Trophoblast cell (in vitro differentiated cells and primary cell): ENCODE results near the gene MORN1.
A peak's percentile ranks its signal among the peaks of the same experiment; 100 is the strongest.

ENCODE experiments used
- DNase-seq, 2 donors: peaks; one replicate each; pipeline ENCODE4 v3.0.0-alpha.2; 2016
- H2AFZ ChIP-seq: 2 replicates; pipeline ENCODE4 v1.6.1; 2013; ENCODE audit warnings: low read length, moderate library complexity, mild to moderate bottlenecking; ENCODE audit not compliant: insufficient read depth, poor library complexity
- H2AK5ac ChIP-seq: 2 replicates; pipeline ENCODE4 v1.6.1; 2013; ENCODE audit warnings: mild to moderate bottlenecking, low read length
- H2BK120ac ChIP-seq: 2 replicates; pipeline ENCODE4 v1.6.1; 2013; ENCODE audit warnings: low read length, mild to moderate bottlenecking, moderate library complexity; ENCODE audit not compliant: insufficient read depth, poor library complexity
- H2BK12ac ChIP-seq: 2 replicates; pipeline ENCODE4 v1.6.1; 2013; ENCODE audit warnings: mild to moderate bottlenecking, low read length, moderate library complexity
- H2BK5ac ChIP-seq: 2 replicates; pipeline ENCODE4 v1.6.1; 2013; ENCODE audit warnings: low read length, low read depth, moderate library complexity, mild to moderate bottlenecking; ENCODE audit not compliant: poor library complexity
- H3K14ac ChIP-seq: 2 replicates; pipeline ENCODE4 v1.6.1; 2013; ENCODE audit warnings: mild to moderate bottlenecking, low read length
- H3K18ac ChIP-seq: 2 replicates; pipeline ENCODE4 v1.6.1; 2013; ENCODE audit warnings: mild to moderate bottlenecking, low read length
- H3K23ac ChIP-seq: 2 replicates; pipeline ENCODE4 v1.6.1; 2013; ENCODE audit warnings: low read length
- H3K27ac ChIP-seq: 2 replicates; pipeline ENCODE4 v1.5.1; 2013; ENCODE audit warnings: low read depth, mild to moderate bottlenecking, inconsistent platforms, low read length, moderate library complexity
- H3K27me3 ChIP-seq: 2 replicates; pipeline ENCODE4 v1.6.1; 2013; ENCODE audit warnings: inconsistent platforms, mild to moderate bottlenecking, low read length, moderate library complexity; ENCODE audit not compliant: insufficient read depth
- H3K36me3 ChIP-seq, 2 experiments: 1 replicate in 1 of 2; 2 replicates in 1 of 2; pipeline ENCODE4 v1.6.1; 2013; ENCODE audit warnings: low read length in 2 of 2, mild to moderate bottlenecking in 2 of 2, moderate library complexity in 1 of 2; ENCODE audit not compliant: insufficient read depth in 2 of 2, control insufficient read depth in 1 of 2
- H3K4ac ChIP-seq: 2 replicates; pipeline ENCODE4 v1.6.1; 2013; ENCODE audit warnings: low read depth, mild to moderate bottlenecking, low read length, moderate library complexity
- H3K4me1 ChIP-seq, 2 experiments: 1 replicate in 1 of 2; 2 replicates in 1 of 2; pipeline ENCODE4 v1.6.1; 2013; ENCODE audit warnings: low read length in 2 of 2, mild to moderate bottlenecking in 2 of 2, moderate library complexity in 1 of 2; ENCODE audit not compliant: insufficient read depth in 2 of 2, control insufficient read depth in 1 of 2
- H3K4me2 ChIP-seq: 2 replicates; pipeline ENCODE4 v1.6.1; 2013; ENCODE audit warnings: inconsistent platforms, mild to moderate bottlenecking, low read length, moderate library complexity
- H3K4me3 ChIP-seq: 2 replicates; pipeline ENCODE4 v1.5.1; 2013; ENCODE audit warnings: mild to moderate bottlenecking, low read depth, low read length, inconsistent platforms
- H3K79me1 ChIP-seq: one replicate; pipeline ENCODE4 v1.6.1; 2013; ENCODE audit warnings: low read length
- H3K79me2 ChIP-seq: 2 replicates; pipeline ENCODE4 v1.6.1; 2013; ENCODE audit warnings: low read length, mild to moderate bottlenecking; ENCODE audit not compliant: control insufficient read depth, insufficient read depth, poor library complexity
- H3K9ac ChIP-seq: 2 replicates; pipeline ENCODE4 v1.6.1; 2013; ENCODE audit warnings: mild to moderate bottlenecking, low read length
- H3K9me3 ChIP-seq: 2 replicates; pipeline ENCODE4 v1.6.1; 2013; ENCODE audit warnings: low read depth, mild to moderate bottlenecking, control low read depth, inconsistent platforms, low read length; ENCODE audit not compliant: insufficient read depth
- H4K12ac ChIP-seq: 2 replicates; pipeline ENCODE4 v1.6.1; 2013; ENCODE audit warnings: low read depth, mild to moderate bottlenecking, low read length, moderate library complexity
- H4K8ac ChIP-seq: 2 replicates; pipeline ENCODE4 v1.6.1; 2013; ENCODE audit warnings: low read depth, mild to moderate bottlenecking, low read length, moderate library complexity
- H4K91ac ChIP-seq: one replicate; pipeline ENCODE4 v1.6.1; 2013; ENCODE audit warnings: low read depth, mild to moderate bottlenecking, low read length, moderate library complexity
- WGBS: extraction: QIAGEN DNeasy Blood & Tissue Kit; methylation state at CpG from one replicate; pipeline ENCODE4 v1.1.7; 2013; ENCODE audit warnings: missing lambda C conversion rate; ENCODE audit not compliant: insufficient read length, insufficient coverage; ENCODE audit errors: extremely low coverage; 5-methylcytosine and 5-hydroxymethylcytosine counted together

Gene MORN1

GRCh38 chr1:2358072-2358471, 33.3 kb downstream of the MORN1 start:
- Histone ChIP-seq H2BK120ac (no peak overlapping the region), H3K79me2 (no peaks in the 10 kb centered on the region), H3K27ac (no peak overlapping the region), H4K8ac (no peak overlapping the region), H3K9ac (no peak overlapping the region), H3K23ac (no peak overlapping the region), H2AK5ac (no peak overlapping the region), H3K4me3 (no peak overlapping the region), H3K9me3 (peaks cover 4% of the 10 kb centered on the region), H3K4ac (no peak overlapping the region), H3K4me1 (no peaks in the 10 kb centered on the region), H3K36me3 (no peaks in the 10 kb centered on the region), H2BK5ac (no peak overlapping the region), H3K79me1 (no peaks in the 10 kb centered on the region), H3K4me2 (no peak overlapping the region), H3K27me3 (no peaks in the 10 kb centered on the region), H3K18ac (no peak overlapping the region), H4K91ac (no peak overlapping the region), H2BK12ac (no peak overlapping the region), H3K14ac (no peak overlapping the region), H2AFZ (no peak overlapping the region), H4K12ac (no peak overlapping the region)
- no CpG with 5 or more reads among the region's 13 CpGs for WGBS
- DNase-seq, result no peak

DNA sequence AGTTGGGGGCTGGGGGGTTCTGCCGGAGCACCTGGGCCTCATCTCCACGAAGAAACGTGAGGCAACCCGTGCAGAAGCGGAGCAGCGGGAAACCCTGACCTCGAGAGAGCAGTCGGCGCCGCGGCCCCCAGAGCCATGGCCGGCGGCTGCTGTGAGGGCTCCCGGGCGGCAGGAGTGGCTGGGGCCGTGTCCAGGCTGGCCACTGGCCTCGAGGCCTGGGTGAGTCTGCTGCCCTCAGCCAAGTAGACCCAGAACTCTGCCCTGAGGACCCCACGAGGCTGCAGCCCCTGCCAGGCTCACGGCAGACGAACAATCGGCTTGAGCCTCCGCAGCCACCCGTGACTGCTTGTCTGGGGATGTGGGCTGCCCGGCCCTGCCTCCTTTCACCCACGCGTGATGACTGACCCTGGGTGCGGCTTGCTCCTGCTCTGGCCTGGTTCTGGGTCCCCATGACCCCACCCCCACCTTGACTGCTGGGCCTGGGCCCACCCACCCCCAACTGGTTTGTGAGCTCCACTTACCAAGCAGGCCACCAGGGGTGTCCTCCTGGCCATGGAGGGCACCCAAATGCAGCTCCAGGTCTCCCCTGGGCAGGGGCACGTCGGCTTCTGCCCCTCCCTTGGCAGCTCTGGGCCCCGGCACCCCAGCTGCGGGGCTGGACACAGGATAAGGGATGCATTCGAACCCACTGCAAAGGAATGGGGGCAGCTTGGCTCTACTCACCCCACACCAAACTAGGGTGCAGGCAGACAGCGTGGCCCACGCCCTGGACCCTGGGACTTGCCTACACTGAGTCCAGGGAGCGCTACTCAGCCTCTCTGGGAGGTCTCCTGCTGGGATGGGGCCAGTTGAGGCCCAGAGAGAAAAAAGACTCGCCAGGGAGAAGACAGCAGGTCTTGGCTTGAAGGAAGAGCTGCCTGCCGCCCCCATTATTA, 34.2 kb downstream of the MORN1 start:
- H3K79me1 ChIP-seq, result no peaks in the 10 kb centered on the region
- no peak overlapping the region for H3K27ac ChIP-seq
- no peak overlapping the region for H3K23ac ChIP-seq
- peaks cover 4% of the 10 kb centered on the region for H3K9me3 ChIP-seq
- H2AK5ac ChIP-seq, result no peak overlapping the region
- no peaks in the 10 kb centered on the region for H3K27me3 ChIP-seq
- H3K36me3 ChIP-seq, result no peaks in the 10 kb centered on the region
- H3K4me1 ChIP-seq, result no peaks in the 10 kb centered on the region
- H3K14ac ChIP-seq, result no peak overlapping the region
- no peak overlapping the region for H4K12ac ChIP-seq
- H2BK120ac ChIP-seq, result no peak overlapping the region
- no peak overlapping the region for H2AFZ ChIP-seq
- no peak overlapping the region for H3K18ac ChIP-seq
- no peak for DNase-seq
- no peak overlapping the region for H4K91ac ChIP-seq
- H3K4me3 ChIP-seq, result no peak overlapping the region
- WGBS, result no CpG with 5 or more reads among the region's 37 CpGs
- H3K79me2 ChIP-seq, result no peaks in the 10 kb centered on the region
- no peak overlapping the region for H3K4me2 ChIP-seq
- no peak overlapping the region for H3K4ac ChIP-seq
- H2BK5ac ChIP-seq, result no peak overlapping the region
- H2BK12ac ChIP-seq, result no peak overlapping the region
- H3K9ac ChIP-seq, result no peak overlapping the region
- no peak overlapping the region for H4K8ac ChIP-seq

GRCh38 chr1:2356401-2356800, 35.0 kb downstream of the MORN1 start:
- H4K8ac ChIP-seq, result no peak overlapping the region
- no peak overlapping the region for H4K91ac ChIP-seq
- no peaks in the 10 kb centered on the region for H3K27me3 ChIP-seq
- no peaks in the 10 kb centered on the region for H3K79me2 ChIP-seq
- no peak overlapping the region for H3K23ac ChIP-seq
- no peak overlapping the region for H3K27ac ChIP-seq
- H2AFZ ChIP-seq, result no peak overlapping the region
- no peaks in the 10 kb centered on the region for H3K36me3 ChIP-seq
- H3K9ac ChIP-seq, result no peak overlapping the region
- no peaks in the 10 kb centered on the region for H3K4me1 ChIP-seq
- H3K4me2 ChIP-seq, result no peak overlapping the region
- H3K4me3 ChIP-seq, result no peak overlapping the region
- H2AK5ac ChIP-seq, result no peak overlapping the region
- no peak overlapping the region for H3K14ac ChIP-seq
- H3K79me1 ChIP-seq, result no peaks in the 10 kb centered on the region
- peaks cover 4% of the 10 kb centered on the region for H3K9me3 ChIP-seq
- no peak overlapping the region for H2BK5ac ChIP-seq
- DNase-seq, result no peak
- no peak overlapping the region for H3K4ac ChIP-seq
- H4K12ac ChIP-seq, result no peak overlapping the region
- no peak overlapping the region for H2BK12ac ChIP-seq
- H3K18ac ChIP-seq, result no peak overlapping the region
- no peak overlapping the region for H2BK120ac ChIP-seq
- WGBS, result no CpG with 5 or more reads among the region's 15 CpGs

GRCh38 chr1:2355373-2356261, 35.7 kb downstream of the MORN1 start:
- no peak overlapping the region for H4K91ac ChIP-seq
- H3K36me3 ChIP-seq, result no peaks in the 10 kb centered on the region
- no CpG with 5 or more reads among the region's 28 CpGs for WGBS
- no peak overlapping the region for H3K4me3 ChIP-seq
- no peaks in the 10 kb centered on the region for H3K27me3 ChIP-seq
- H3K23ac ChIP-seq, result no peak overlapping the region
- H2AK5ac ChIP-seq, result no peak overlapping the region
- H2BK5ac ChIP-seq, result no peak overlapping the region
- no peaks in the 10 kb centered on the region for H3K79me2 ChIP-seq
- DNase-seq, result peak in 1 of 2 donors; percentile 25
- H3K4me2 ChIP-seq, result no peak overlapping the region
- peaks cover 4% of the 10 kb centered on the region for H3K9me3 ChIP-seq
- no peaks in the 10 kb centered on the region for H3K79me1 ChIP-seq
- H2AFZ ChIP-seq, result no peak overlapping the region
- H2BK12ac ChIP-seq, result no peak overlapping the region
- H3K27ac ChIP-seq, result no peak overlapping the region
- no peak overlapping the region for H3K4ac ChIP-seq
- H4K12ac ChIP-seq, result no peak overlapping the region
- H4K8ac ChIP-seq, result no peak overlapping the region
- H3K9ac ChIP-seq, result no peak overlapping the region
- H3K4me1 ChIP-seq, result no peaks in the 10 kb centered on the region
- H3K18ac ChIP-seq, result no peak overlapping the region
- no peak overlapping the region for H2BK120ac ChIP-seq
- no peak overlapping the region for H3K14ac ChIP-seq
